Mesothelial cell of epicardium (in vitro differentiated cells): Measurements from ENCODE around the gene CCBE1. TPM values are rescaled to one million over a fixed set of nuclear protein-coding genes. Genes with fewer than 3 reads are reported as not detected.
A peak's percentile ranks its signal among the peaks of the same experiment; 100 is the strongest.

Source experiments
- DNase-seq, 2 experiments: peaks; one replicate each; pipeline ENCODE4 v3.0.0; 2021; ENCODE audit warnings: low spot score in 2 of 2; ENCODE audit not compliant: unreplicated experiment in 2 of 2
- H3K27ac Mint-ChIP-seq: 2 replicates; pipeline ENCODE4 v1.8.0; 2021; ENCODE audit warnings: mixed read lengths
- H3K27me3 Mint-ChIP-seq: 2 replicates; pipeline ENCODE4 v1.8.0; 2021; ENCODE audit warnings: low read depth, mixed read lengths
- H3K36me3 Mint-ChIP-seq: 2 replicates; pipeline ENCODE4 v1.8.0; 2021; ENCODE audit warnings: mixed read lengths
- H3K4me1 Mint-ChIP-seq: 2 replicates; pipeline ENCODE4 v1.8.0; 2021; ENCODE audit warnings: mixed read lengths
- H3K4me3 Mint-ChIP-seq: 2 replicates; pipeline ENCODE4 v1.8.0; 2021; ENCODE audit warnings: mild to moderate bottlenecking, moderate library complexity, mixed read lengths
- H3K9me3 Mint-ChIP-seq: 2 replicates; pipeline ENCODE4 v1.8.0; 2021; ENCODE audit warnings: mixed read lengths
- CTCF ChIP-seq: fragments of 200-600 bp; sonication (generic); IDR thresholded peaks from one replicate; pipeline ENCODE4 v1.5.0; 2021; ENCODE audit warnings: antibody characterized with exemption; ENCODE audit not compliant: unreplicated experiment
- total RNA-seq: library from RNA; stranded (reverse); gene quantifications from 3 replicates; pipeline ENCODE4 v1.2.1, GENCODE V29; 2021

CCBE1 gene
- total RNA-seq, 1 donor from 2014 or later = 71.1 TPM

GRCh38 chr18:59573962-59574361 lies 123.3 kb downstream of the CCBE1 start:
- no peak for TF ChIP-seq CTCF
- Mint-ChIP-seq H3K27ac (no peak overlapping the region), H3K4me1 (peaks cover 59% of the 10 kb centered on the region), H3K9me3 (no peaks in the 10 kb centered on the region), H3K4me3 (no peak overlapping the region), H3K27me3 (peaks cover 39% of the 10 kb centered on the region), H3K36me3 (no peaks in the 10 kb centered on the region)
- DNase-seq = no peak

GRCh38 chr18:59571902-59572301 lies 125.3 kb downstream of the CCBE1 start:
- Mint-ChIP-seq H3K4me3 (no peak overlapping the region), H3K27ac (peak overlapping the region; percentile 23), H3K27me3 (peaks cover 32% of the 10 kb centered on the region), H3K9me3 (no peaks in the 10 kb centered on the region), H3K4me1 (peaks cover 73% of the 10 kb centered on the region), H3K36me3 (no peaks in the 10 kb centered on the region)
- no peak for DNase-seq
- no peak for TF ChIP-seq CTCF

- DNase-seq = no peak
- no peak for TF ChIP-seq CTCF
- H3K27me3 Mint-ChIP-seq = peaks cover 27% of the 10 kb centered on the region
- H3K4me1 Mint-ChIP-seq = peaks cover 74% of the 10 kb centered on the region
- no peaks in the 10 kb centered on the region for H3K9me3 Mint-ChIP-seq
- H3K36me3 Mint-ChIP-seq = no peaks in the 10 kb centered on the region
- peak overlapping the region; percentile 76 for H3K27ac Mint-ChIP-seq
- no peak overlapping the region for H3K4me3 Mint-ChIP-seq
These were observed 126.4 kb downstream of the CCBE1 start for GRCh38 chr18:59570796-59571195.

DNA sequence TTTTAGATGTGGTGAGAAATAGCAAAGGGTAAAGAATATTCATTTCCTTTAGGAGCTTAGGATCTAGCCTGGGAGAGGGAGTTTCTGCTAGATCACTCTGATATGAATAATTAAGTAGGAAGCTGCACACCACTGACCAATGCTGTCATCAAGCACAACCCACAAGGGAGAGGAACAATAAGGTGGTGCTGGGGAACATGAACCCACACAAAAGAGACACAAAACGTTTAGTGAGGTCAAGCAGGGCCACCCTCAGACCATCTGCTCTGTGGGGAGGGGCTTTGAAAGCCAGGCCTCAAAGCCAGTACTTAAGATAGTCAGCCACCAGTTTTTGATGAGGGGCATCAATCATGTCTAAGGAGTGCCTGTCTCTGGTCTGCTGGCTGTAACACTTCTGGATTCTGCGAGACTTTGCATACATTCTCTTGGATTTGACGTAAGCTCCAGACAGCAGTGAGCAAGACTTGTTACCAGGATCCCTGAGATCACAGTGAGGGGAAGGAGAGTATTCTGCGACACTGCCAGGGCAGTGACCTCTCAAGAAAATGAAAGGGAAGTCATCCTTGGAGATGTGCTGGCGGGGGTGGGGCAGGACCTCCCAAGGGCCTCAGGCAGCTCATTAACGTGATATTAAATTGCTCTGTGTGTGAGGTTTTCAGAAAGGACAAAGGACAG lies 127.0 kb downstream of the CCBE1 start:
- peaks cover 74% of the 10 kb centered on the region for H3K4me1 Mint-ChIP-seq
- no peak overlapping the region for H3K4me3 Mint-ChIP-seq
- H3K9me3 Mint-ChIP-seq = no peaks in the 10 kb centered on the region
- peaks cover 21% of the 10 kb centered on the region for H3K27me3 Mint-ChIP-seq
- DNase-seq = no peak
- H3K36me3 Mint-ChIP-seq = no peaks in the 10 kb centered on the region
- no peak for TF ChIP-seq CTCF
- peak overlapping the region; percentile 76 for H3K27ac Mint-ChIP-seq

GRCh38 chr18:59569390-59569791 lies 127.8 kb downstream of the CCBE1 start:
- H3K36me3 Mint-ChIP-seq = no peaks in the 10 kb centered on the region
- DNase-seq = no peak
- peaks cover 20% of the 10 kb centered on the region for H3K27me3 Mint-ChIP-seq
- H3K4me1 Mint-ChIP-seq = peaks cover 80% of the 10 kb centered on the region
- H3K9me3 Mint-ChIP-seq = peaks cover 4% of the 10 kb centered on the region
- H3K4me3 Mint-ChIP-seq = no peak overlapping the region
- peak overlapping the region; percentile 83 for H3K27ac Mint-ChIP-seq
- TF ChIP-seq CTCF = no peak
